Endothelial cell of umbilical vein (primary cell): ENCODE measurements around the gene CTDSPL. TPM values are rescaled to one million over a fixed set of nuclear protein-coding genes. Genes with fewer than 3 reads are reported as not detected.

Source experiments
- BruUV-seq: library from RNA; stranded (reverse); fragments of 400-500 nt; replicated peaks from 2 replicates; lab custom pipeline; 2021; lab: Mats Ljungman, UMichigan
- CTCF ChIA-PET: fragments of 300-600, 350-600 bp; sonication (Branson Sonifier 250); formaldehyde crosslinking; loops from one replicate; lab custom pipeline; 2021; ENCODE audit warnings: antibody characterized with exemption, inconsistent platforms; lab: Charles Lee
- POLR2A ChIA-PET: fragments of 300-600, 350-600 bp; sonication (Branson Sonifier 250); formaldehyde crosslinking; loops from one replicate; lab custom pipeline; 2021; ENCODE audit warnings: antibody characterized with exemption, inconsistent platforms; lab: Charles Lee
- DNase-seq: peaks from one replicate; pipeline ENCODE4 v3.0.0-alpha.2; 2011; ENCODE audit warnings: low read depth, low spot score
- FAIRE-seq: peaks from 2 replicates; lab custom pipeline; 2011; peaks lifted over from hg19 to GRCh38; lab: Jason Lieb, UNC
- H2AFZ ChIP-seq: 2 replicates; pipeline ENCODE4 v1.6.0; 2012; ENCODE audit warnings: low read depth, low read length, control low read depth, inconsistent platforms
- H3K27ac ChIP-seq: 2 replicates; pipeline ENCODE4 v1.5.1; 2011; ENCODE audit warnings: low read depth, mild to moderate bottlenecking, control low read depth, low read length, moderate library complexity; ENCODE audit not compliant: insufficient read depth
- H3K27me3 ChIP-seq, 2 experiments: 2 replicates each; pipeline versions ENCODE4 v1.6.0 to v1.6.1; 2011; ENCODE audit warnings: low read length in 2 of 2, mixed read lengths in 1 of 2; ENCODE audit not compliant: control insufficient read depth in 2 of 2, insufficient read depth in 2 of 2
- H3K36me3 ChIP-seq, 2 experiments: 2 replicates in 1 of 2; 3 replicates in 1 of 2; pipeline ENCODE4 v1.5.1; 2011; ENCODE audit warnings: low read length in 2 of 2, mild to moderate bottlenecking in 1 of 2, moderate library complexity in 1 of 2; ENCODE audit not compliant: control insufficient read depth in 2 of 2, insufficient read depth in 2 of 2; ENCODE audit errors: extremely low read depth in 1 of 2
- H3K4me1 ChIP-seq: 3 replicates; pipeline ENCODE4 v1.5.1; 2011; ENCODE audit warnings: mild to moderate bottlenecking, low read length; ENCODE audit not compliant: control insufficient read depth, insufficient read depth; ENCODE audit errors: extremely low read depth
- H3K4me2 ChIP-seq: 2 replicates; pipeline ENCODE4 v1.6.1; 2011; ENCODE audit warnings: low read length, control low read depth, mixed read lengths; ENCODE audit not compliant: insufficient read depth
- H3K4me3 ChIP-seq, 3 experiments: fragments of 200-600 bp in 1 of 3; sonication (generic), shearing (Covaris generic) in 1 of 3; replicated peaks in 1 of 3; 2 replicates each; pipeline ENCODE4 v1.5.1; 2011 to 2016; ENCODE audit warnings: control low read depth in 3 of 3, low read length in 3 of 3, mild to moderate bottlenecking in 2 of 3, inconsistent platforms in 1 of 3, low read depth in 1 of 3, moderate library complexity in 1 of 3; ENCODE audit not compliant: insufficient read depth in 1 of 3
- H3K79me2 ChIP-seq: 2 replicates; pipeline ENCODE4 v1.6.0; 2012; ENCODE audit warnings: low read length, inconsistent platforms; ENCODE audit not compliant: control insufficient read depth, insufficient read depth
- H3K9ac ChIP-seq: replicated peaks from 2 replicates; pipeline ENCODE3; 2011; ENCODE audit warnings: low read length, control low read depth; ENCODE audit not compliant: insufficient read depth; ENCODE audit errors: extremely low read depth
- H3K9me1 ChIP-seq: replicated peaks from 3 replicates; pipeline ENCODE4 v1.6.0; 2011; ENCODE audit warnings: mild to moderate bottlenecking, low read length; ENCODE audit not compliant: control insufficient read depth, insufficient read depth; ENCODE audit errors: extremely low read depth
- H3K9me3 ChIP-seq: replicated peaks from 2 replicates; pipeline ENCODE4 v1.5.1; 2012; ENCODE audit warnings: low read length, inconsistent platforms; ENCODE audit not compliant: control insufficient read depth, insufficient read depth
- H4K20me1 ChIP-seq: replicated peaks from 2 replicates; pipeline ENCODE3; 2011; ENCODE audit warnings: mild to moderate bottlenecking, low read length; ENCODE audit not compliant: control insufficient read depth, insufficient read depth; ENCODE audit errors: extremely low read depth
- EZH2 ChIP-seq: IDR thresholded peaks from 2 replicates; pipeline ENCODE4 v1.6.1; 2012; ENCODE audit warnings: borderline replicate concordance, low read depth, mild to moderate bottlenecking, moderate library complexity, low read length, inconsistent platforms; ENCODE audit not compliant: severe bottlenecking
- FOS ChIP-seq: IDR thresholded peaks from 2 replicates; pipeline ENCODE4 v1.6.1; 2011; ENCODE audit warnings: mild to moderate bottlenecking, low read length, moderate library complexity, borderline replicate concordance; ENCODE audit not compliant: insufficient read depth
- GATA2 ChIP-seq: IDR thresholded peaks from 2 replicates; pipeline ENCODE4 v1.7.0; 2011; ENCODE audit warnings: low read depth, mild to moderate bottlenecking, moderate library complexity, mixed read lengths, low read length; ENCODE audit not compliant: insufficient read length, insufficient read depth
- MAX ChIP-seq: IDR thresholded peaks from 2 replicates; pipeline ENCODE4 v1.6.1; 2011; ENCODE audit not compliant: insufficient read depth, insufficient read length
- MYC ChIP-seq: IDR thresholded peaks from one replicate; pipeline ENCODE4 v1.6.1; 2011; ENCODE audit warnings: mild to moderate bottlenecking, low read depth, low read length
- POLR2A ChIP-seq: IDR thresholded peaks from 2 replicates; pipeline ENCODE4 v1.6.1; 2012; ENCODE audit warnings: low read depth, mild to moderate bottlenecking, control low read depth, low read length
- POLR2AphosphoS5 ChIP-seq: IDR thresholded peaks from 2 replicates; pipeline ENCODE4 v1.6.1; 2012; ENCODE audit warnings: low read depth, mild to moderate bottlenecking, control low read depth, low read length, moderate library complexity; ENCODE audit not compliant: insufficient read depth
- dilution Hi-C: fragments of 300-500 bp; cut with MboI; formaldehyde crosslinking; loops from one replicate; pipeline ENCODE4 v1.15.0; 2019; ENCODE audit warnings: low sequenced_read_pairs; ENCODE audit not compliant: extremely low pct_ligation_motif_present
- intact Hi-C: fragments of 100-400 bp; cut with micrococcal nuclease; formaldehyde crosslinking; loops from one replicate; pipeline ENCODE4 v1.10.0; 2022
- polyA plus RNA-seq, 4 experiments: library from polyadenylated mRNA; depleted of rRNA in 3 of 4; stranded (reverse) in 3 of 4; unstranded in 1 of 4; fragments of >200 nt; gene quantifications; 2 replicates each; pipeline versions ENCODE4 v1.2.1 to v1.2.3, GENCODE V29; 2011 to 2012; ENCODE audit warnings: missing spikeins in 1 of 4
- total RNA-seq: library from RNA; stranded (reverse); gene quantifications from 2 replicates; pipeline ENCODE4 v1.2.3, GENCODE V29; 2021

CTDSPL gene
- total and polyA plus RNA-seq, 2 donors (not counting 3 experiments of a cell fraction or from before 2014, with no cell fraction given) = 30.1 to 43.2 TPM

DNA sequence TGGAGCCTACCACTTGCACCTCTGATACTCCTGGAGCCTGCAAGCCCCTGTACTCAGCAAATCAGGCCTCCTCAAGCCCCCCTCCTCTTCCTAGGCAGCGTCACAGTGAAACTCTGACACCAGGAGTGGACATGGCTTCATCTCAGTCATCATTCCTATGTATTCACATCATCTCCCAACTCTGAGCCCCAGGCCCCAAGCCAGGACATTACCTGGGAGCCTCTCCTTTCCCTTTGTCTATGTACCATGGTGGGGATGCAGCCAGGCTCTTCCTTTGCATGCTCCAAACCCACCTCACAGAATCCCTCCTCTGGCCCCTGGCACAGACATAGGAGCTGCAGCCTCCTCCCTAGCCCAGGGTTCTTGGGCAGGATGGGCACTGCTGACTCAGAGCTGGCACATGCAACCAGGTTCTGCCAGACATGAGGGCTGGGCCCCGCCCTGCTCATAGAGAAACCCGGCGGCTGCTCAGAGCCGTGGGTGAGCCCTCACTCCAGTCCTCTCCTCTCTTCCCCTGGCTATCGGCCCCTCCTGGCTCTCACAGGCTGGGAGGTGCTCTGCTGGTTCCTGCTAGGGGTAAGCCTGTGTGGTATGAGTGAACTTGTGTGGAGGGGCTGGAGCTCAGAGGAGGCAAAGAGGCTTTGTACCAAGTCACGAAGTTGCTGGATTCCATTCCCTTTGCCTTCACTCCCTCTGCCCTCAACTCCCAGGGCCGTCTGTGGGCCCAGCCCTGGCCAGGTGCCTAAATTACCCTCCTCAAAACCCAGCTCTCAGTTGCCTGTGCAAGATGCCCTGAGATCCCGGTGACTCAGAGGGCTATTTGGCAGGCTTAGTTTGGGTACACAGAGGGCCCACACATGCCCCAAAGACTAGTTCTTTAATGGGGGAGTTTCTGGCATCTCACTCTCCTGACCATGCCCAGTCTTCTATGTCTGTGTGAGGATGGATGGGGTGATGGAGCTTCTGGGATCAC is 169.6 kb downstream of the CTDSPL start:
- FAIRE-seq = peak; percentile 37
- Histone ChIP-seq H3K4me1 (peaks cover 4% of the 10 kb centered on the region), H3K9me1 (no peaks in the 10 kb centered on the region), H3K36me3 (no peaks in the 10 kb centered on the region), H3K9me3 (no peaks in the 10 kb centered on the region), H3K79me2 (no peaks in the 10 kb centered on the region), H3K9ac (no peak overlapping the region), H3K4me2 (no peak overlapping the region), H4K20me1 (no peaks in the 10 kb centered on the region), H2AFZ (peak overlapping the region; percentile 28), H3K27me3 (no peaks in the 10 kb centered on the region), H3K27ac (no peak overlapping the region), H3K4me3 (no peak overlapping the region)
- intact Hi-C loops = no loop called here
- TF ChIP-seq GATA2 = no peak
- TF ChIP-seq FOS = no peak
- TF ChIP-seq POLR2AphosphoS5 = no peak
- no peak for TF ChIP-seq MAX
- no peak for TF ChIP-seq EZH2
- no peak for TF ChIP-seq MYC
- TF ChIP-seq POLR2A = no peak
- dilution Hi-C loops = no loop called here
- CTCF ChIA-PET = interaction anchor here (1.0 to 1.5 kb wide), 3 partner anchors 28 to 34 kb away, joined by 3 read pairs; no protein-coding TSS in a partner anchor
- POLR2A ChIA-PET = no interaction called here
- BruUV-seq = no TSS peak
- no peak for DNase-seq
